WTC11 (cell line): ENCODE results near the gene SEMA7A. TPM values are rescaled to one million over a fixed set of nuclear protein-coding genes. Genes with fewer than 3 reads are reported as not detected.

Experiments used
- ATAC-seq: fragments of 200-7000 bp; cut with Tn5 transposase; 2 replicates; pipeline ENCODE4 v1.10.0; 2021; ENCODE audit warnings: mild to moderate bottlenecking, moderate library complexity
- CTCF ChIA-PET: fragments of 300-600 bp; sonication (Branson Sonifier 250); formaldehyde crosslinking; loops from one replicate; lab custom pipeline; 2021; ENCODE audit warnings: antibody characterized with exemption; lab: Charles Lee
- POLR2A ChIA-PET: fragments of 350-600 bp; sonication (Branson Sonifier 250); formaldehyde crosslinking; loops from one replicate; lab custom pipeline; 2021; ENCODE audit warnings: antibody characterized with exemption; lab: Charles Lee
- DNase-seq: peaks from one replicate; pipeline ENCODE4 v3.0.0; 2021; ENCODE audit warnings: low spot score
- H3K27ac Mint-ChIP-seq: 2 replicates; pipeline ENCODE4 v1.8.0; 2021; ENCODE audit warnings: mixed read lengths
- H3K27me3 Mint-ChIP-seq: 2 replicates; pipeline ENCODE4 v1.8.0; 2021; ENCODE audit warnings: low read depth, mild to moderate bottlenecking, moderate library complexity, mixed read lengths
- H3K36me3 Mint-ChIP-seq: 2 replicates; pipeline ENCODE4 v1.8.0; 2021; ENCODE audit warnings: mixed read lengths
- H3K4me1 Mint-ChIP-seq: 2 replicates; pipeline ENCODE4 v1.8.0; 2022; ENCODE audit warnings: mixed read lengths
- H3K4me3 Mint-ChIP-seq: 2 replicates; pipeline ENCODE4 v1.8.0; 2021; ENCODE audit warnings: mild to moderate bottlenecking, moderate library complexity, mixed read lengths
- H3K9me3 Mint-ChIP-seq: 2 replicates; pipeline ENCODE4 v1.8.0; 2021; ENCODE audit warnings: mixed read lengths
- ATF6 ChIP-seq: sonication (generic); formaldehyde crosslinking; IDR thresholded peaks from 2 replicates; pipeline ENCODE4 v1.8.1; 2023; ENCODE audit warnings: mild to moderate bottlenecking, missing genetic modification reagents
- ELF4 ChIP-seq: sonication (generic); formaldehyde crosslinking; IDR thresholded peaks from 2 replicates; pipeline ENCODE4 v1.8.1; 2022; ENCODE audit warnings: low read depth, mild to moderate bottlenecking, moderate library complexity, missing genetic modification reagents
- ETV6 ChIP-seq: sonication (generic); formaldehyde crosslinking; IDR thresholded peaks from 2 replicates; pipeline ENCODE4 v1.8.1; 2022; ENCODE audit warnings: mild to moderate bottlenecking, missing genetic modification reagents
- FOXP1 ChIP-seq: sonication (generic); formaldehyde crosslinking; IDR thresholded peaks from 2 replicates; pipeline ENCODE4 v1.8.0; 2022; ENCODE audit warnings: missing genetic modification reagents, mild to moderate bottlenecking, moderate library complexity, borderline replicate concordance
- HMGA2 ChIP-seq: fragments of 250-450 bp; sonication (Bioruptor Pico); IDR thresholded peaks from 2 replicates; pipeline ENCODE4 v1.4.0; 2021; ENCODE audit warnings: mild to moderate bottlenecking, moderate library complexity
- JUN ChIP-seq: sonication (generic); formaldehyde crosslinking; IDR thresholded peaks from 2 replicates; pipeline ENCODE4 v1.8.0; 2023; ENCODE audit warnings: mild to moderate bottlenecking, missing genetic modification reagents
- NR2C2 ChIP-seq: sonication (generic); formaldehyde crosslinking; IDR thresholded peaks from 2 replicates; pipeline ENCODE4 v1.8.0; 2022; ENCODE audit warnings: mild to moderate bottlenecking, missing genetic modification reagents
- PRRX2 ChIP-seq: fragments of 250-450 bp; sonication (Bioruptor Pico); IDR thresholded peaks from 2 replicates; pipeline ENCODE4 v1.8.0; 2021; ENCODE audit warnings: mild to moderate bottlenecking
- SMAD3 ChIP-seq: sonication (generic); formaldehyde crosslinking; IDR thresholded peaks from 2 replicates; pipeline ENCODE4 v1.8.0; 2022; ENCODE audit warnings: missing genetic modification reagents, mild to moderate bottlenecking, borderline replicate concordance
- SOX15 ChIP-seq: fragments of 250-450 bp; sonication (Bioruptor Pico); IDR thresholded peaks from 2 replicates; pipeline ENCODE4 v1.9.0; 2021; ENCODE audit warnings: mild to moderate bottlenecking
- SP1 ChIP-seq: sonication (generic); formaldehyde crosslinking; conservative IDR thresholded peaks from 2 replicates; pipeline ENCODE4 v1.8.1; 2022; ENCODE audit warnings: missing genetic modification reagents
- ZNF281 ChIP-seq: sonication (generic); formaldehyde crosslinking; IDR thresholded peaks from 2 replicates; pipeline ENCODE4 v1.8.0; 2023; ENCODE audit warnings: mild to moderate bottlenecking, missing genetic modification reagents
- ZNF317 ChIP-seq: sonication (generic); formaldehyde crosslinking; IDR thresholded peaks from 2 replicates; pipeline ENCODE4 v1.8.1; 2023; ENCODE audit warnings: low read depth, mild to moderate bottlenecking, moderate library complexity, missing genetic modification reagents, borderline replicate concordance
- ZNF423 ChIP-seq: fragments of 250-450 bp; sonication (Bioruptor Pico); IDR thresholded peaks from 2 replicates; pipeline ENCODE4 v2.1.2; 2022; ENCODE audit warnings: mild to moderate bottlenecking, moderate library complexity
- total RNA-seq: library from RNA; stranded (reverse); gene quantifications from 3 replicates; pipeline ENCODE4 v1.2.3, GENCODE V29; 2021
- TF ChIP-seq, protein P1 (sequence below): fragments of 250-450 bp; sonication (Bioruptor Pico); IDR thresholded peaks from 2 replicates; pipeline ENCODE4 v1.9.0; 2021; ENCODE audit warnings: moderate library complexity, mild to moderate bottlenecking, inconsistent platforms, borderline replicate concordance
- TF ChIP-seq, protein P2 (sequence below): sonication (generic); formaldehyde crosslinking; conservative IDR thresholded peaks from 2 replicates; pipeline ENCODE4 v1.8.1; 2023; ENCODE audit warnings: mild to moderate bottlenecking, low read depth, missing genetic modification reagents, moderate library complexity
- TF ChIP-seq, protein P3 (sequence below): fragments of 250-450 bp; sonication (Bioruptor Pico); IDR thresholded peaks from 2 replicates; pipeline ENCODE4 v1.9.0; 2021; ENCODE audit warnings: mild to moderate bottlenecking
- TF ChIP-seq, protein P4 (sequence below): sonication (generic); formaldehyde crosslinking; IDR thresholded peaks from 2 replicates; pipeline ENCODE4 v1.8.1; 2022; ENCODE audit warnings: low read depth, missing genetic modification reagents, borderline replicate concordance
- TF ChIP-seq, protein P5 (sequence below): sonication (generic); formaldehyde crosslinking; IDR thresholded peaks from 2 replicates; pipeline ENCODE4 v1.8.0; 2022; ENCODE audit warnings: mild to moderate bottlenecking, missing genetic modification reagents

SEMA7A gene
- total RNA-seq, 1 experiment from 2014 or later = 17.9 TPM

GRCh38 chr15:74399511-74400312, 34.0 kb downstream of the SEMA7A start:
- peaks cover 2% of the 10 kb centered on the region; the same call in 1 of the 2 replicates for H3K27me3 Mint-ChIP-seq
- no peak overlapping the region for H3K4me3 Mint-ChIP-seq
- ChIA-PET CTCF (interaction anchor here (0.6 to 1.3 kb wide), 2 partner anchors 17 to 1108 kb away, joined by 3 to 5 read pairs; no protein-coding TSS in a partner anchor), POLR2A (no interaction called here)
- no peaks in the 10 kb centered on the region for H3K9me3 Mint-ChIP-seq
- DNase-seq (no peak), ATAC-seq (no peak)
- peaks cover 16% of the 10 kb centered on the region for H3K4me1 Mint-ChIP-seq
- no peak overlapping the region for H3K27ac Mint-ChIP-seq
- TF ChIP-seq PRRX2 (CRISPR knock-in tag) = no peak
- no peak for TF ChIP-seq HMGA2 (CRISPR knock-in tag)
- TF ChIP-seq ZNF317 (CRISPR knock-in tag) = no peak
- no peak for TF ChIP-seq JUN
- TF ChIP-seq ZNF423 = no peak
- TF ChIP-seq SOX15 (CRISPR knock-in tag) = no peak
- TF ChIP-seq, protein P1, sequence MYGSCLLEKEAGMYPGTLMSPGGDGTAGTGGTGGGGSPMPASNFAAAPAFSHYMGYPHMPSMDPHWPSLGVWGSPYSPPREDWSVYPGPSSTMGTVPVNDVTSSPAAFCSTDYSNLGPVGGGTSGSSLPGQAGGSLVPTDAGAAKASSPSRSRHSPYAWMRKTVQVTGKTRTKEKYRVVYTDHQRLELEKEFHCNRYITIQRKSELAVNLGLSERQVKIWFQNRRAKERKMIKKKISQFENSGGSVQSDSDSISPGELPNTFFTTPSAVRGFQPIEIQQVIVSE (CRISPR knock-in tag) = no peak
- H3K36me3 Mint-ChIP-seq = no peaks in the 10 kb centered on the region

- Mint-ChIP-seq H3K9me3 (no peaks in the 10 kb centered on the region), H3K27me3 (peaks cover 5% of the 10 kb centered on the region; the same call in 1 of the 2 replicates), H3K27ac (no peak overlapping the region), H3K4me3 (no peak overlapping the region), H3K4me1 (peaks cover 16% of the 10 kb centered on the region), H3K36me3 (no peaks in the 10 kb centered on the region)
- no peak for ATAC-seq
- POLR2A ChIA-PET = no interaction called here
- CTCF ChIA-PET = interaction anchor here (0.5 to 0.6 kb wide), 2 partner anchors 17 to 185 kb away, joined by 3 to 4 read pairs; no protein-coding TSS in a partner anchor
- DNase-seq = no peak
- no peak for TF ChIP-seq SMAD3 (CRISPR knock-in tag)
- TF ChIP-seq, protein P2, sequence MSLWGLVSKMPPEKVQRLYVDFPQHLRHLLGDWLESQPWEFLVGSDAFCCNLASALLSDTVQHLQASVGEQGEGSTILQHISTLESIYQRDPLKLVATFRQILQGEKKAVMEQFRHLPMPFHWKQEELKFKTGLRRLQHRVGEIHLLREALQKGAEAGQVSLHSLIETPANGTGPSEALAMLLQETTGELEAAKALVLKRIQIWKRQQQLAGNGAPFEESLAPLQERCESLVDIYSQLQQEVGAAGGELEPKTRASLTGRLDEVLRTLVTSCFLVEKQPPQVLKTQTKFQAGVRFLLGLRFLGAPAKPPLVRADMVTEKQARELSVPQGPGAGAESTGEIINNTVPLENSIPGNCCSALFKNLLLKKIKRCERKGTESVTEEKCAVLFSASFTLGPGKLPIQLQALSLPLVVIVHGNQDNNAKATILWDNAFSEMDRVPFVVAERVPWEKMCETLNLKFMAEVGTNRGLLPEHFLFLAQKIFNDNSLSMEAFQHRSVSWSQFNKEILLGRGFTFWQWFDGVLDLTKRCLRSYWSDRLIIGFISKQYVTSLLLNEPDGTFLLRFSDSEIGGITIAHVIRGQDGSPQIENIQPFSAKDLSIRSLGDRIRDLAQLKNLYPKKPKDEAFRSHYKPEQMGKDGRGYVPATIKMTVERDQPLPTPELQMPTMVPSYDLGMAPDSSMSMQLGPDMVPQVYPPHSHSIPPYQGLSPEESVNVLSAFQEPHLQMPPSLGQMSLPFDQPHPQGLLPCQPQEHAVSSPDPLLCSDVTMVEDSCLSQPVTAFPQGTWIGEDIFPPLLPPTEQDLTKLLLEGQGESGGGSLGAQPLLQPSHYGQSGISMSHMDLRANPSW = no peak
- TF ChIP-seq JUN = no peak
- TF ChIP-seq, protein P3, sequence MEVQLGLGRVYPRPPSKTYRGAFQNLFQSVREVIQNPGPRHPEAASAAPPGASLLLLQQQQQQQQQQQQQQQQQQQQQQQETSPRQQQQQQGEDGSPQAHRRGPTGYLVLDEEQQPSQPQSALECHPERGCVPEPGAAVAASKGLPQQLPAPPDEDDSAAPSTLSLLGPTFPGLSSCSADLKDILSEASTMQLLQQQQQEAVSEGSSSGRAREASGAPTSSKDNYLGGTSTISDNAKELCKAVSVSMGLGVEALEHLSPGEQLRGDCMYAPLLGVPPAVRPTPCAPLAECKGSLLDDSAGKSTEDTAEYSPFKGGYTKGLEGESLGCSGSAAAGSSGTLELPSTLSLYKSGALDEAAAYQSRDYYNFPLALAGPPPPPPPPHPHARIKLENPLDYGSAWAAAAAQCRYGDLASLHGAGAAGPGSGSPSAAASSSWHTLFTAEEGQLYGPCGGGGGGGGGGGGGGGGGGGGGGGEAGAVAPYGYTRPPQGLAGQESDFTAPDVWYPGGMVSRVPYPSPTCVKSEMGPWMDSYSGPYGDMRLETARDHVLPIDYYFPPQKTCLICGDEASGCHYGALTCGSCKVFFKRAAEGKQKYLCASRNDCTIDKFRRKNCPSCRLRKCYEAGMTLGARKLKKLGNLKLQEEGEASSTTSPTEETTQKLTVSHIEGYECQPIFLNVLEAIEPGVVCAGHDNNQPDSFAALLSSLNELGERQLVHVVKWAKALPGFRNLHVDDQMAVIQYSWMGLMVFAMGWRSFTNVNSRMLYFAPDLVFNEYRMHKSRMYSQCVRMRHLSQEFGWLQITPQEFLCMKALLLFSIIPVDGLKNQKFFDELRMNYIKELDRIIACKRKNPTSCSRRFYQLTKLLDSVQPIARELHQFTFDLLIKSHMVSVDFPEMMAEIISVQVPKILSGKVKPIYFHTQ (CRISPR knock-in tag) = no peak
- TF ChIP-seq FOXP1 (CRISPR knock-in tag) = no peak
- no peak for TF ChIP-seq ZNF317 (CRISPR knock-in tag)
- TF ChIP-seq ETV6 (CRISPR knock-in tag) = no peak
- TF ChIP-seq, protein P4, sequence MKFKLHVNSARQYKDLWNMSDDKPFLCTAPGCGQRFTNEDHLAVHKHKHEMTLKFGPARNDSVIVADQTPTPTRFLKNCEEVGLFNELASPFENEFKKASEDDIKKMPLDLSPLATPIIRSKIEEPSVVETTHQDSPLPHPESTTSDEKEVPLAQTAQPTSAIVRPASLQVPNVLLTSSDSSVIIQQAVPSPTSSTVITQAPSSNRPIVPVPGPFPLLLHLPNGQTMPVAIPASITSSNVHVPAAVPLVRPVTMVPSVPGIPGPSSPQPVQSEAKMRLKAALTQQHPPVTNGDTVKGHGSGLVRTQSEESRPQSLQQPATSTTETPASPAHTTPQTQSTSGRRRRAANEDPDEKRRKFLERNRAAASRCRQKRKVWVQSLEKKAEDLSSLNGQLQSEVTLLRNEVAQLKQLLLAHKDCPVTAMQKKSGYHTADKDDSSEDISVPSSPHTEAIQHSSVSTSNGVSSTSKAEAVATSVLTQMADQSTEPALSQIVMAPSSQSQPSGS = no peak
- no peak for TF ChIP-seq ATF6 (CRISPR knock-in tag)
- TF ChIP-seq ZNF281 (CRISPR knock-in tag) = no peak
- no peak for TF ChIP-seq ELF4 (CRISPR knock-in tag)
- no peak for TF ChIP-seq SP1 (CRISPR knock-in tag)
- TF ChIP-seq, protein P5, sequence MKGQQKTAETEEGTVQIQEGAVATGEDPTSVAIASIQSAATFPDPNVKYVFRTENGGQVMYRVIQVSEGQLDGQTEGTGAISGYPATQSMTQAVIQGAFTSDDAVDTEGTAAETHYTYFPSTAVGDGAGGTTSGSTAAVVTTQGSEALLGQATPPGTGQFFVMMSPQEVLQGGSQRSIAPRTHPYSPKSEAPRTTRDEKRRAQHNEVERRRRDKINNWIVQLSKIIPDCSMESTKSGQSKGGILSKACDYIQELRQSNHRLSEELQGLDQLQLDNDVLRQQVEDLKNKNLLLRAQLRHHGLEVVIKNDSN (CRISPR knock-in tag) = no peak
- no peak for TF ChIP-seq NR2C2
Observed at GRCh38 chr15:74399100-74399499, 34.7 kb downstream of the SEMA7A start.
